AG09309 (cell line): ENCODE results near the gene BRIP1.

Experiments used
- DNase-seq: peaks from one replicate; pipeline ENCODE4 v3.0.0-alpha.2; 2010; ENCODE audit warnings: low read depth
- H3K4me3 ChIP-seq: 2 replicates; pipeline ENCODE4 v1.5.1; 2011; ENCODE audit warnings: mild to moderate bottlenecking, low read depth, low read length, moderate library complexity; ENCODE audit not compliant: control insufficient read depth
- CTCF ChIP-seq: IDR thresholded peaks from 2 replicates; pipeline ENCODE4 v1.5.1; 2011; ENCODE audit warnings: mild to moderate bottlenecking, low read depth, low read length, inconsistent platforms; ENCODE audit not compliant: insufficient read depth, control insufficient read depth; ENCODE audit errors: missing control alignments

Gene BRIP1

GRCh38 chr17:61660746-61661485 lies 202.4 kb downstream of the BRIP1 start:
- no peak overlapping the region for H3K4me3 ChIP-seq
- TF ChIP-seq CTCF, result no peak
- DNase-seq, result no peak

DNA sequence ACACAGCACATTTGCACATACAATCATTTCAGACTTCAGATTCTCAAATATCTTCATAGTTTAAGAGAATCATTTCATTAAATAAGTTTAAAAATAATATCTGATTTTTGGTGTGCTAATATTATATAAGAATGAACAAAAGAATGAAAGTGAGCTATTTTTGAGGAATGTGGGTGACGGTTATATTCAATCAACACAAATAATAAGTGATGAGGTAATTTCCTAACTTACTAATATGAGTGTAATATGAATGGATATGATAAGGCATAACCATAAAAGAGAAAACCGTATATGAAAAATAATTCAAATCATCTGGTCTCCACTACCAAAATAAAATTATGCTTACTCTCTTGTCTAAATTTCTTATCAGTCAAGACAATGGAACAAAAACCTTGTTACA lies 203.9 kb downstream of the BRIP1 start:
- no peak for TF ChIP-seq CTCF
- DNase-seq, result no peak
- H3K4me3 ChIP-seq, result no peak overlapping the region

GRCh38 chr17:61658183-61658582 lies 205.1 kb downstream of the BRIP1 start:
- no peak overlapping the region for H3K4me3 ChIP-seq
- TF ChIP-seq CTCF, result no peak
- DNase-seq, result no peak

DNA sequence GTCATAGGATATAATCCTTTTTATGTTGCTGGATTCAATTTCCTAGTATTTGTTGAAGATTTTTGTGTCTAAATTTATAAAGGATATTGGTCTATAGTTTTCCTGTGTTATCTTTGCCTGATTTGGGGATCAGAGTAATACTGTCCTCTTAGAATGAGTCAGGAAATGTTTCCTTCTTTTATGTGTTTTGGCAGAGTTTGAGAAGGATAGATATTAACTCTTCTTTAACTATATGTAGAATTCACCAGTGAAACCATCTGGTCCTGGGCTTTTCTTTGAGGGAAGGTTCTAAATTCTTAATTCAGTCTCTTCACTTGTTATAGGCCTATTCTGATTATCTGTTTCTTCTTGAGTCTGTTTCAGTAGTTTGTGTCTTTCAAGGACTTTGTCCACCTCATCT lies 206.0 kb downstream of the BRIP1 start:
- no peak for DNase-seq
- no peak overlapping the region for H3K4me3 ChIP-seq
- TF ChIP-seq CTCF, result no peak

DNA sequence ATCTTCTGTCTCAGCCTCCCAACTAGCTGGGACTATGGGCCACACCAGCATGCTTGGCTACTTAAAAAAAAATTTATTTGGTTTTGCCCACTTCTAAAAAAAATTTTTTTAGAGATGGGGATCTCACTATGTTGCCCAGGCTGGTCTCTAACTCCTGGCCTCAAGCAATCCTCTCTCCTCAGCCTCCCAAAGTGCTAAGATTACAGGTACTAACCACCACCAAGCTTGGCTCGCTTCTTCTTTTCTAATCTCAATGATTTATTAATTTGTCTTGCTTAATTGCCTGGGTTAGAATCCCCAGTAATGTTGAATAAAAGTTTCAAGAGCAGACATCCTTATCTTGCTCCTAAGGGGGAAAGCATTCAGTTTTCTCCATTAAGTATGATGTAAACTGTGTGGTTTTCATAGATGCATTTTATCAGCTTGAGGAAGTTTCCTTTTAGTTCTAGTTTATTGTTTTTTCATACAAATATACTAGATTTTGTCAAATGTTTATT lies 206.6 kb downstream of the BRIP1 start:
- no peak overlapping the region for H3K4me3 ChIP-seq
- DNase-seq, result no peak
- no peak for TF ChIP-seq CTCF

- no peak overlapping the region for H3K4me3 ChIP-seq
- DNase-seq, result no peak
- TF ChIP-seq CTCF, result no peak
Observed at GRCh38 chr17:61650749-61651148, 212.6 kb downstream of the BRIP1 start.

DNA sequence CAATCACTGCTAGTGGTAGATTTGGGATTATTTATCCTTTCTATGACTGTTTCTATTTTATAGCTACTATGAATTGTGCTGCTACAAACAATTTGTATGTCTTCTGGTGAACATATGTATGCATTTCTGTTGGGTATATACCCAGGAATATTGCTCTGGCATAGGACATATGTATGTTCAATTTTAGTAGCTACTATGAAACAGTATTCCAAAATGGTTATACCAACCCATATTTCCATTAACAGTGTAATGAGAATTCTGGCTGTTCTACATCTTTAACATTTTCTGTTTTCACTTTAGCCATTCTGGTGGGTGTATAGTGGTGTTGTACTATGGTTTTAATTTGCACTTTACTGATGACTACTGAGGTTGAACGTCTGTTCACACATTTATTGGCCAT lies 214.7 kb downstream of the BRIP1 start:
- no peak overlapping the region for H3K4me3 ChIP-seq
- no peak for TF ChIP-seq CTCF
- DNase-seq, result no peak
